GM12891 (cell line): ENCODE results near the gene ELF4.

Experiments
- PAX5 ChIP-seq: IDR thresholded peaks from 2 replicates; pipeline ENCODE4 v1.6.1; 2011; ENCODE audit warnings: low read length, moderate library complexity, mild to moderate bottlenecking; ENCODE audit not compliant: insufficient read depth, severe bottlenecking
- POLR2A ChIP-seq: IDR thresholded peaks from 2 replicates; pipeline ENCODE4 v1.6.1; 2011; ENCODE audit warnings: low read depth, low read length, control low read depth
- POLR2AphosphoS5 ChIP-seq: IDR thresholded peaks from 2 replicates; pipeline ENCODE4 v1.6.1; 2011; ENCODE audit warnings: low read depth, low read length, control low read depth
- TAF1 ChIP-seq: IDR thresholded peaks from 2 replicates; pipeline ENCODE4 v1.6.1; 2011; ENCODE audit warnings: low read depth, low read length, control low read depth

DNA sequence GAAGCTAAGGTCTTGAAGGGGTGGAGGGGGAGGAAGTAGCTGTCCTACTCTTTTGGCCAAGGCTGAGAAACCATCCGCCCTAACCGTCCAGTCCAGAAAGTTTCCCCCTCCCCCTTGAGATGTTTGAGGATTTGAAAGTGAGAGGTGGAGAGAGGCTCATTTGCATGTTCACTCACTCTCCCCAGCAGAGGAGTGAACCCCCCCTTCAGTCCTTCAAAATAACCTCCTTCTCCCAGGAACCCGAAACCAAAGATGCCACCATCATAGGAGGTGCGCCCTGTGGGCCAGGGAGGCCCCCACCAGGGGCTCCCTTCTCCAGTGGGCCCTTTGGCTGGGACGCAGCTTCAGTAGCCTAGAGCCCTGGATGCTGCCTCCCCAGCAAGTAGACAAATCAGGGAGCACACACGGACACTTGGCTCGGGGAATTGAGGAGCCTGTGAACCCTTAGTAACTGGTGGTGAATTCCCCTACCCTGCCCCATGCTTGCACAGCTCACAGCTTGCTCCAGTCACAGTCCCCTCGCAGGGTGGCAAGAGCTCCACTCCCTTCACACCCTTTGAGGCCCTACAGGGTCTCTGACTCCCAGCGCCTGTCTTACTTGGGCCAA, 25.6 kb downstream of the ELF4 start:
- TF ChIP-seq POLR2A, result peak; percentile 57
- TF ChIP-seq TAF1, result no peak
- TF ChIP-seq PAX5, result no peak
- TF ChIP-seq POLR2AphosphoS5, result no peak
